ENCODE data around the gene TENT5A.

The TENT5A gene

GRCh38 chr6:81752084-81752920 is at the start of gene TENT5A:
Gene TENT5A (minus strand): TSS chr6:81752681. CDS start chr6:81752141, 540 bp downstream.
- TF ChIP-seq, protein P1, sequence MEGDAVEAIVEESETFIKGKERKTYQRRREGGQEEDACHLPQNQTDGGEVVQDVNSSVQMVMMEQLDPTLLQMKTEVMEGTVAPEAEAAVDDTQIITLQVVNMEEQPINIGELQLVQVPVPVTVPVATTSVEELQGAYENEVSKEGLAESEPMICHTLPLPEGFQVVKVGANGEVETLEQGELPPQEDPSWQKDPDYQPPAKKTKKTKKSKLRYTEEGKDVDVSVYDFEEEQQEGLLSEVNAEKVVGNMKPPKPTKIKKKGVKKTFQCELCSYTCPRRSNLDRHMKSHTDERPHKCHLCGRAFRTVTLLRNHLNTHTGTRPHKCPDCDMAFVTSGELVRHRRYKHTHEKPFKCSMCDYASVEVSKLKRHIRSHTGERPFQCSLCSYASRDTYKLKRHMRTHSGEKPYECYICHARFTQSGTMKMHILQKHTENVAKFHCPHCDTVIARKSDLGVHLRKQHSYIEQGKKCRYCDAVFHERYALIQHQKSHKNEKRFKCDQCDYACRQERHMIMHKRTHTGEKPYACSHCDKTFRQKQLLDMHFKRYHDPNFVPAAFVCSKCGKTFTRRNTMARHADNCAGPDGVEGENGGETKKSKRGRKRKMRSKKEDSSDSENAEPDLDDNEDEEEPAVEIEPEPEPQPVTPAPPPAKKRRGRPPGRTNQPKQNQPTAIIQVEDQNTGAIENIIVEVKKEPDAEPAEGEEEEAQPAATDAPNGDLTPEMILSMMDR (IDR thresholded peaks at IDR 0.05): peak; percentile 18
- H3K36me3 ChIP-seq: no peaks in the 10 kb centered on the region
- H3K27ac ChIP-seq: peak within 1 kb of the TSS; percentile 96
- H3K4me3 ChIP-seq (ENCODE audit: low read depth in 1 of 2, low read length in 1 of 2): peak within 1 kb of the TSS; percentile 86 to 90
- no peaks in the 10 kb centered on the region for H3K27me3 ChIP-seq
- peaks cover 71 to 77% of the 10 kb centered on the region in 2 experiments for H3K4me1 ChIP-seq (ENCODE audit: control insufficient read depth in 1 of 2, insufficient read depth in 1 of 2, low read depth in 1 of 2, low read length in 1 of 2)
- no peaks in the 10 kb centered on the region for H3K9me3 ChIP-seq

DNA sequence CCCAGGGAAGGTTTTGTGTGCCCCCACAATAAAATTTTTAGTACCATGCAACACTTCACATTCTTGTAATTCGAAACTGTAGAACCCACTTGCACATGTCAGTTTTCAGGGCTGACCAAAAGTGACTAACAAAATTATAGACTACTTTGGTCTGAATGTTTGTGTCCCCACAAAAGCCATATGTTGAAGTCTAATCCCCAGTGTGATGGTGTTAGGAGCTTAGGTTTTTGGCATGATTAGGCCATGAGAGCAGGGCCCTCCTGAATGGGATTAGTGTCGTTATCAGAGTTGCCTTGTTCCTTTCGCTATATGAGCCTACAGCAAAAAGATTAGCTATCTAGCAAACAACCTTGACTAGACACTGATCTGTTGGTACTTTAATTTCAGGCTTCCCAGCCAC is 49.0 kb upstream of the TENT5A start:
- no peaks in the 10 kb centered on the region for H3K9me3 ChIP-seq
- TF ChIP-seq, protein P1 (IDR thresholded peaks at IDR 0.05): no peak
- no peaks in the 10 kb centered on the region for H3K4me1 ChIP-seq (ENCODE audit: control insufficient read depth in 1 of 2, insufficient read depth in 1 of 2, low read depth in 1 of 2, low read length in 1 of 2)
- H3K27ac ChIP-seq: no peak overlapping the region
- H3K36me3 ChIP-seq: no peaks in the 10 kb centered on the region
- no peak overlapping the region for H3K4me3 ChIP-seq (ENCODE audit: low read depth in 1 of 2, low read length in 1 of 2)
- H3K27me3 ChIP-seq: no peaks in the 10 kb centered on the region

GRCh38 chr6:81800666-81801065 is 48.2 kb upstream of the TENT5A start:
- H3K4me1 ChIP-seq (ENCODE audit: control insufficient read depth in 1 of 2, insufficient read depth in 1 of 2, low read depth in 1 of 2, low read length in 1 of 2): no peaks in the 10 kb centered on the region
- no peaks in the 10 kb centered on the region for H3K36me3 ChIP-seq
- H3K27ac ChIP-seq: no peak overlapping the region
- TF ChIP-seq, protein P1 (IDR thresholded peaks at IDR 0.05): no peak
- no peak overlapping the region for H3K4me3 ChIP-seq (ENCODE audit: low read depth in 1 of 2, low read length in 1 of 2)
- H3K9me3 ChIP-seq: no peaks in the 10 kb centered on the region
- H3K27me3 ChIP-seq: no peaks in the 10 kb centered on the region

- no peaks in the 10 kb centered on the region for H3K9me3 ChIP-seq
- H3K27ac ChIP-seq: no peak overlapping the region
Observed at GRCh38 chr6:81799323-81799722, 46.8 kb upstream of the TENT5A start.

DNA sequence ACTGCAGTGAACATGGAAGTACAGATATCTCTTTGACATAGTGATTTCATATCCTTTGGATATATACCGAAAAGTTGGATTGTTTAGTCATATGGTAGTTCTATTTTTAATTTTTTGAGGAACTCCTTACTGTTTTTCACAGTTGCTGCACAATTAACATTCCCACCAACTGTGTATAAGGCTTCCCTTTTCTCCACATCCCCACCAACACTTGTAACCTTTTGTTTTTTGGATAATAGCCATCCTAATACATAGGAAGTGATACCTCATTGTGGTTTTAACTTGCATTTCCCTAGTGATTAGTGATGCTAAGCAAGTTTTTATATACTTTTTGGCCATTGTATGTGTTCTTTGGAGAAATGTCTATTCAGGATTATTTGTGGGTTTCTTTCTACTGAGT is 45.1 kb upstream of the TENT5A start:
- Histone ChIP-seq H3K27me3 (no peaks in the 10 kb centered on the region), H3K36me3 (no peaks in the 10 kb centered on the region), H3K9me3 (no peaks in the 10 kb centered on the region), H3K4me3 (ENCODE audit: low read depth in 1 of 2, low read length in 1 of 2) (no peak overlapping the region), H3K4me1 (ENCODE audit: control insufficient read depth in 1 of 2, insufficient read depth in 1 of 2, low read depth in 1 of 2, low read length in 1 of 2) (peaks cover 9 to 10% of the 10 kb centered on the region in 2 experiments), H3K27ac (no peak overlapping the region)
- TF ChIP-seq, protein P1 (IDR thresholded peaks at IDR 0.05): no peak

More at GRCh38 chr6:81799323-81799722, 46.8 kb upstream of the TENT5A start:
- no peaks in the 10 kb centered on the region for H3K36me3 ChIP-seq
- no peaks in the 10 kb centered on the region for H3K27me3 ChIP-seq
- no peak overlapping the region for H3K4me3 ChIP-seq (ENCODE audit: low read depth in 1 of 2, low read length in 1 of 2)
- peaks cover 2 to 3% of the 10 kb centered on the region in 2 experiments for H3K4me1 ChIP-seq (ENCODE audit: control insufficient read depth in 1 of 2, insufficient read depth in 1 of 2, low read depth in 1 of 2, low read length in 1 of 2)
- TF ChIP-seq, protein P1 (IDR thresholded peaks at IDR 0.05): no peak
